GM18519 (cell line): ENCODE data around the gene LCN10.
"Not testable (repeated sequence)": the region's sequence is repeated elsewhere in the genome, so short reads cannot be mapped to it uniquely, and the experiment has no call there.

Experiments used
- ATAC-seq: cut with Tn5 transposase; IDR thresholded peaks from one replicate; pipeline ENCODE4 v1.9.1; 2021; ENCODE audit warnings: mild to moderate bottlenecking, moderate library complexity; ENCODE audit not compliant: unreplicated experiment, low FRiP score

Gene LCN10

DNA sequence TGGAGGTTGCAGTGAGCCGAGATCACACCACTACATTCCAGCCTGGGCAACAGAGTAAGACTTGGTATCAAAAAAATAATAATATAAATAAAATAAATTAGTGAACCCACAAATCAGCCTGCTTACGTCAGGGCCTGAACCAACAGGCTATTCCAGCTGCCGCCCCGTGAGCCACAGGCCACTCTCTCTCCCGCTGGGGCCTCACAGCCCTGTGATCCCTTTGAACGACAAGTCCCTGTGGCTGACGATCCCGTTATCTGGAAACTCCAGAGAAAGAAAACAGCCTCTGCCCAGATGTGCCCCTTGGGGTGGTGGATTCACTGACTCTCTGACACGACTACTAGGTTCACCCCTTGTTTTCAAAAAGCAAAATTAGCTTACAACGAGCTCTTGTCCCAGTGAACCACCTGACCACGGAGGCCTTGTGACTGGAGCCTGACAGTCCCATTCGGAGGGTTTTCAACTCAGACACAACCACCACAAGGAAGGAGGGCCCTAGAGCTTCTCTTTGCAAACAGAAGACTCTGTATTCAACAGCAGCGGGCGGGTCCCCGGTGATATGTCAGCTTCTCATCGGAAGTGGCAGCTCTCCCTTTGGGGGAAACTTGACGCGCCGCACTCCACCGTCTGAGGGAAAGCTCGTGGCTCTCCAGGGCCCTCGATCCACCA is 34.8 kb downstream of the LCN10 start:
- no peak for ATAC-seq

DNA sequence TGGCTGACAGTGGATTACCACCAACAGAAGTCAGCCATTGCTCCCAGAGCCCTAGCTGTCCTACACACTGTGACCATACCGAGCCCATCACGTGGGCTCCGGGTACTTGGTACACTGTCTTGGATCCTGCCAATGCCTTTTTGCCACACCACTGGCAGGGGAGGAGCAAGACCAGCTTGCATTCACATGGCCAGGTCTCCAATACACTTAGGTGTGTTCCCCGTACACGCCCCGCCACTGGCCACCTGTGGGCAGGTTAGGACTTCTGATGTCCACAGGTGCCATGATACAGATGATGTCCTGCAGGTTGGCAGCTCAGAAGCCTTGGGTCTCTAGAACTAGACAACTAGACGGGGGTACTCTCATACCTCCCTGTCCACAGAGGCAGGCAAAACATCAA is 35.7 kb downstream of the LCN10 start:
- no peak for ATAC-seq

DNA sequence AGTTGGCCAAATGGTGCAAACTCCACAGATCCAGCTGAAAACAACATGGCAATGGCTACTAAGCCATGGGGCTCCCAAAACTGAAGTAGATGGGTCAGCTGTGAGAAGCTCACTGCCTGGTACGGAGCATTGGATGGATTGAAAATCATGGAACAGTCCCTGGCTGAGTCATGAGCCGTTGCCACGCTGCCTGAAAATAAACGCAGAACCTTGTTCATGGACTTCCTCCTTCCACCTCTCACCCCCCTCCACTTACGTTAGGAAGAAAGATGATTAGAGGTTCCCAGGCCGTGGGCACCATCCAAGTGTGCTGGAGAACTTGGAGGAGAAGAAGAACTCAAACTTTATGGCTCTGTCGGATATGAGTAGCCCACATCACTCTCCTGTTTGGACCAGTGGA is 37.2 kb downstream of the LCN10 start:
- no peak for ATAC-seq

DNA sequence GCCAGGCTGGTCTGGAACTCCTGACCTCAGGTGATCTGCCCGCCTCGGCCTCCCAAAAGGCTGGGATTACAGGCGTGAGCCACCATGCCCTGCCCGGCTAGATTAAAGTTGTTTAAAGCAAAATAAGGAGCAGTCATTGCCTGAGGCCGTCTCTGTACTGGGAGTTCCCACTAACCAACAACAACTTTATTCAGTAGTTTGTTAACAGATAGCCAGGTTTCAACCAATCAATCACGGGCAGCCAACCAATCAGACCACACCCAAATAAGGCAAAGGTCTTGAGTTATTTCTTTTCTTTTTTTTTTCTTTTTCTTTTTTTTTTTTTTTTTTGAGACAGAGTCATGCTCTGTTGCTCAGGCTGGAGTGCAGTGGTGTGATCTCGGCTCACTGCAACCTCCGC is 38.0 kb downstream of the LCN10 start:
- not testable (repeated sequence) for ATAC-seq

DNA sequence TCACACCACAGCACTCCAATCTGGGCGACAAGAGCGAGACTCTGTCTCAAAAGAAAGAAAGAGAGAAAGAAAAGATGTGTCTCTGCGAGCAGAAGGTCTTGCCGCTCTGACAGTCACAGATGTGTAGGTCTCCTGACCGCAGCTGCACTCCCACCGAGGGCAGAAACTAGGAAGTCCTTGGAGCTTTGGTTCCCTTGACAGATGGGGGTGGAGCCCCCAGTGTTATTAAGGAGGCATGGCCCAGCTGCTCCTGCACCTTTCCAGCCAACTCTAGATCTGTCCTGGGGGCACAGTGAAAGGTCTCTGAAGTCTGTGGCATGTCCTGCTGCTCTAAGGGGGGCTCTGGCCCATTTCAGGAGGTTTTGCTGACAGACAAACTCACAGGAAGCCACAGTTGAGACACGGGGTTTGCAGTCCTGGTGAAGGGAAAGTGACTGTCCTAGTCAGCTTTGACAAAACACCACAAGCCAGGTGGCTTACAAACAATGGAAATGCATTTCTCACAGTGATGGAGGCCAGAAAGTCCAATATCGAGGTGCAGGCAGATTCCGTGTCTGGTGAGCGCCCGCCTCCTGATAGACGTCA is 39.4 kb downstream of the LCN10 start:
- no peak for ATAC-seq

DNA sequence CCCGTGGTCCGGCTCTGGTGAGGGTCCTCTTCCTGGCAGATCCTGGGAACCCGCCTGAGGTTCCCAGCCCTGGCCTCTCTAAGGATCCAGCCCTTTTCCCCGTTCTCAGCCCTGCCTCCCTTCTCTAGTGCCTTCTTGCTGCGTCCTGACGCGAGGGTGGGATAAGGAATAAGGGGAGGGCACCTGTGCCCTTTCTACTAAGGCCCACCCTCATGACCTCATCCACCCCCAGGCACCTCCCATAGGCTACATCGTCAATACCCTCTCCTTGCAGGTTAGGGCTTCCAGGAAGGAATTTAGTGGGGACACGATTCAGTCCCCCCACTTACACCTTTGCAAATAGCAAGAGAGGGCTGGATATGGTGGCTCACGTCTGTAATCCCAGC is 41.1 kb downstream of the LCN10 start:
- ATAC-seq = no peak

DNA sequence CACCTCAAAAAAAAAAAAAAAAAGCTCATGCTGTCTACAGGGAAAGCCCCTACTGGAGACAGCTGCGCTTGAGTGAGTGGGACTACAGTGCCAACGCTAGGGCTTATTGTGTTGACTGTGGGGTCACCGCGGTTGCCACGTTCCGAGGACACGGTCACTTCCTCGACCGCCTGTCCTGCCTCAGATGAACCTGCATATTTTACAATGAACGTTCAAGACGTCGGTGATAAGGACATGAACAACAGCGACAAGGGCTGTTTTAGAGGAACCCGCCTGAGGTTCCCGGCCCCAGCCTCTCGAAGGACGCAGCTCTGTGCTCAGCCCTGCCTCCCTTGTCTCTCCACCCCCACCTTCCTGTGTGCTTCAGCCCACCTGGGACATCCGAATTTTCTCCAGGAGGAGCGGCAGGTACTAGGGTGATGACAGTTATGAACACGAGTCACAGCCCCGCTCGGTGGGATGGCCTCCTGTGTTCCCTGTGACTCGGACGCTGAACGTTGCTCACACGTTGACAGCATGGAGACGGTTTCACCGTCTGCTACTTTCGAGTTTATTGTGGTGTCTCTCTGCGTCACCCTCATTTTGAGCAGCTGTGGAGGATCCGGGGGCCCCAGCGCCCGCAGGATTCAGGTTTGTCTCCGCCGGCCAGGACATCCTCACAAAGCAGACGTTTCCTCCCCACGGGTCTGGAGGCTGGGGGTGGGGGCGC is 41.6 kb downstream of the LCN10 start:
- ATAC-seq = peak; percentile 46

DNA sequence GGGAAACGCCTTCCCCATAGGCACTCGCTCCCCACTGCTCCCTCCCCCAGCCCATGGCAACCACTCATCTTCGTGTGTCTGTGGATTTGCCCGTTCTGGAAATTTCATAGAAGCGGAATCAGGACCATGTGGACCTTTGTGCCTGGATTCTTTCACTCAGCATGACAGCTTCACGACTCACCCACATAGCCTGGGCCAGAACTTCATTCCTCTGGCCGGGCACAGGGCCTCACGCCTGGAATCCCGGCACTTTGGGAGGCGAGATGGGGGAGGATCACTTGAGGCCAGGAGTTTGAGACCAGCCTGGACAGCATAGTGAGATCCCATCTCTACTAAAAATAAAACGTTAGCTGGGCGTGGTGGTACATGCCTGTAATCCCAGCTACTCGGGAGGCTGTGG is 42.4 kb downstream of the LCN10 start:
- no peak for ATAC-seq

DNA sequence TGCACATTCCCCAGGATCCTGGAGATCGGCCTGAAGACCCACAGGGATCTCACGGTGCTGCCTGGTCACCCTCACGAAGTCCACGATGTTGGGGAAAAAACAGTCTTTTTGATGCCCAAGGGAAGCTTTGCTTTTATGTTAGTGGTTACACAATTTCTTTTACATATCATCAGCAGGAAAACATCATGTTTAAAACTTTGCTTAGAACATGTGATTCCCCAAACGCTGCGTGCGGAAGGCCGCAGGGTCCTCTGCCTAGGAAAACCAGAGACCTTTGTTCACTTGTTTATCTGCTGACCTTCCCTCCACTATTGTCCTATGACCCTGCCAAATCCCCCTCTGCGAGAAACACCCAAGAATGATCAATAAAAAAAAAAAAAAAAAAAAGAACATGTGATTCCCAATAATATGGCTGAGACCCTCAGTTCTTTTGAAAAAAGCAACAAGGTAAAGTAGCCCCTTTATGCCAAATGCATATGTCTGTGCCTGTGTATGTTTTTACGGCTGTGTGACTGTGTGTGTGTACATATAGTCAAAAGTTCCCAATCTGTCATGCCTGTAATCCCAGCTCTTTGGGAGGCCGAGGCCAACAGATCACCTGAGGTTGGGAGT is 44.0 kb downstream of the LCN10 start:
- no peak for ATAC-seq

DNA sequence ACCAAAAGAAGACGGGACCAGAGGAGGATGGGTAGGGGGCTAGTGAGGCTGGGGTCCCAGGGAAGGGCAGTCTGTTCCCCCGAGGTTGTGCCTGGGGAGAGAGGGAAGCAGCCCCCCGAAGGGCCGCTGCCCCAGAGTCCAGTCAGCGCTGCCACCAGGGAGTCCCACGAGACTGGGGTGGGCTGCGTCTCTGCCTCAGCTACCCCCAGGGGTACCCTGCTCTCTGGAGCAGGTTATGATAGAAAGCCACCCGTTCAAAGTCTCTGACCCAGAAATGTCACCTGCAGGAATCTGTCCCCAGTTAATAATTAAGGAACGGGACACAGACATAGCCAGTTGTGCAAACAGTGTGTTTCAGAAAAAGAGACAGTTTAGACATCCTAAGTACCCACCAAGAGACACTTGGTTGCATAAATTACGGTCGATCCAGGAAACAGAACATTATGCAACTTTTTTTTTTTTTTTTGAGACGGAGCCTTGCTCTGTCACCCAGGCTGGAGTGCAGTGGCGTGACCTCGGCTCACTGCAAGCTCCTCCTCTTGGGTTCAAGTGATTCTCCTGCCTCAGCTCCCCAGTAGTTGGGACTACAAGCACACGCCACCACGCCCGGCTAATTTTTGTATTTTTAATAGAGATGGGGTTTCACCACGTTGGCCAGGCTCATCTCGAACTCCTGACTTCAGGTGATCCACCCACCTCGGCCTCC is 44.8 kb downstream of the LCN10 start:
- ATAC-seq = no peak

DNA sequence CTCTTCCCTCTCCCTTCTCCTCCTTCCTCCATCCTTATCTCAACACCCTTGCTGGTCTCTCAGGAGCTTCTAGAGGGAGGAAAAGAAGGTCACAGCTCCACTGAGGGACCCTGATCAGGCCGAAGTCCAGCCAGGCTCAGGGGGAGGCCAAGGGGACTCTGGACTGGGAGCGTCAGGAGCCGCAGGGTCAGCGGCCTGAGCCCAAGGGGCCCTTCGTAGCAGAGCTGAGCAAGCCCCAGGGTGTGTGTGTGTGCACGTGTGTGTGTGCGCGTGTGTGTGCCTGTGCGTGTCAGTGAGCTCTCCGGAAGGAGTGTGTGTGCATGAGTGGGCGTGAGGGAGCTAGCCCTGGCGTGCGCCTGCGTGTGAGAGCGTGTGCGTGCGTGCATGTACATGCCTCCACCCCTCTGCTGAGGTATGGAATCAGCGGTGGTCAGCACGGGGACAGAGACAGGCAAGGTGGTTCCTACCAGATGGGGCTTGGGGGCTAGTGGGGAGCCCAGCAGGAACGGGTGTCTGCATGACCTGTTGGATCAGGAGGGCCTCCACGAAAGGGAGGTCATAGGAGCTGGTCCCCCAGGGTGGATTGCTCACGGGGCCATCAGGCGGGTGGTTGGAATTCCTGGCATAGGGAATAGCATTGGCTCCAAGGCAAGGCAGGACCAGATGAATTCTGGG is 45.5 kb downstream of the LCN10 start:
- ATAC-seq = no peak

DNA sequence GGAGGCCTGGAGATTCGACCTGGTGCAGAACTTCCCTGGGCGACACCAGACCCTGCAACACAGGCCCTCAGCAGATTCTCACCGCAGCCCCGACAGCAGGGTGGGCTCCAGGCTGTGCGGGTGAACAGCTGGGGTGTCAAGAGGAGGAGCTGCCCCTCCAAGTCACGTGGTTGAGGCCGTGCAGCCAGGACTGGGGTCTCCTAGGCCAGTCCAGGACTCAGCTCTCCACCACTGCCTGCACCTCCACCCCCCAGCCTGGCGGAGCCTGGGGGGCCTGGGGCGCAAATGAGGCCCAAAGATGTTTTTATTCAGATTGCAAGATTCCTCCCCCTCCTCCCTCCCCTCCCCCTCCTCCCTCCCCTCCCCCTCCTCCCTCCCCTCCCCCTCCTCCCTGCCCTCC is 46.2 kb downstream of the LCN10 start:
- no peak for ATAC-seq

DNA sequence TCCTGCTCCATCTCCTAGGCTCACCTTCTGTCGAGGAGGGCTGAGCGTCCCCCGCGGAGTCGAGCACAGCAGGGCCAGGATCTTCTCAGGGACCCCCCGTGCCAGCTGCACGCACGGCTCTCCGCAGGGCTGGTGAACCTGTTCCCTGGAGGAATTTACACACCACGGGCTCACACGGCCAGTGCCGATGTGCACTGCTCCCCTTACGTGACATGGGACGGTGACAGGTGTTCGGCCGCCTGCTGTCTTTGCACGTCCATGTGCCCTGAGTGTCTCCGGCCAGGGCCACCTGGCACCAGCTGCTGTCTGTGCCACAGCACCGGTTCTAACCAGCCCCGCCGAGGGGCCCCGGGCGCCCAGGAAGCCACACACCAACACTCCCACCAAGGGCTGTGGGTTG is 46.8 kb downstream of the LCN10 start:
- no peak for ATAC-seq

DNA sequence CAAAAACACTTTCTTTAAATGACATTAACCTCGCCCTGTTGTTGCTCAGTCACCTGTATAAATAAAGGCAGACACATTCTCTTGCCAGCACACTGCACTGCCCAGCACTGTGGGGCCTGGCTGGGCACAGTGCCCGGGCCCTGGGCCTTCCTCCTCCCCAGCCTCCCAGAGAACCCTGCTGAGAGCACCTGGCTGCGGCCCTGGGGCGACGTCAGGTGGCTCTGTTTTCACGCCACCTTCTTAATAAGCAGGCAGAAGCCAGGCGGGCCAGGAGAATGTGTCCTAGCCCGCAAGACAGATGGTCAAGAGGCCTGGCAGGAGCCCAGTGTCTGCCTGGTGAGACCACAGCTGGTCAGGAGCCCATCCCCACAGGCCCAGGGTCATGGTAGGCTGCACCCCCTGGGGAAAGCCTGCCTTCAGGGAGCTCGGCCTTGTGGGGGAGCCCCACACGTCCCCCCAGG is 47.3 kb downstream of the LCN10 start:
- no peak for ATAC-seq

DNA sequence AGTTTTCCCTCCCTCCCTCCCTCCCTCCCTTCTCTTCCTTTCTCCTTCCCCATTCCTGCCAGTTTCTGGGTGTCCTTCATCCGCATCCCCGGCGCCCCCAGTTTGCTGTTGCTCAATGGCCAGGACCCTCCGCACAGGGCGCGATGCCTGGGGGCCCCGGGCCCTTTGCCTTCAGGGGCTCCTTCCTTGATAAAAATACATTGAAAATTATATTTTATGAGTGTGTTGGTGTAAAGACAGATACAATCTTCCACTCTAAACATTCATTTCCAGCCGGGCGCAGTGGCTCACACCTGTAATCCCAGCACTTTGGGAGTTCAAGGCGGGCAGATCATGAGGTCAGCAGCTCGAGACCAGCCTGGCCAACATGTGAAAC is 47.9 kb downstream of the LCN10 start:
- ATAC-seq = no peak

DNA sequence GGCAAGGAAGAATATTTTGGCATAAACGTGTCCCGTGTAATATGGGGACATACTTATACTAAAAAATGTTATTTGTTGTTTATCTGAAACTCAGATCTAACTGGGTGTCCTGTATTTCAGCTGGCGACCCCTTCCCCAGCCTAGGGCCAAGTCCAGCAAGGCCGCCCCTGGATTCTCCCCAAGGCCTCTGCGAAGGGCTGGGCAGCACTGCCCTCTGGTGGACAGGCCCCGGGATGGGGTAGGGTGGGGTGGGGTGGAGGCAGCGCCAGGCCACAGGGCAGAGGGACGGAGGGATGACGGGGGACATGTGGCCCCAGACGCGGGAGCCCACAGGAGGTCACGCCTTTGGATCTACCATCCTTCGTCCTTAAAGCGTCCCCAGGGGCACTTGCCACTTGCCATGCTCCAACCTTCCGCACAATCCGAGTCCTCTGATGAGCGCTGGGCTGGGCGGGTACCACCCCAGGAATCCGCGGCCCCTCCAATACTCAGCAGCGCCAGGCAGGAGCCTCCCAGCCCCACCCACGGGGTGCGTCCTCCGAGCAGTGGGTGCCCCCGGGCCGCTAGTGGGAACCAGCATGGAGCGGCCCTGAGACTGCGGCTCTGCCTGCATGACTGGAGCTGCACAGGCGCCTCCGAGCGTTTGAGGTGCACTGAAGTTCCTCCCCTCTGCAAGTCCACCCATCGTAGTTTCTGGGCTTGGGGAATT is 48.4 kb downstream of the LCN10 start:
- no peak for ATAC-seq

DNA sequence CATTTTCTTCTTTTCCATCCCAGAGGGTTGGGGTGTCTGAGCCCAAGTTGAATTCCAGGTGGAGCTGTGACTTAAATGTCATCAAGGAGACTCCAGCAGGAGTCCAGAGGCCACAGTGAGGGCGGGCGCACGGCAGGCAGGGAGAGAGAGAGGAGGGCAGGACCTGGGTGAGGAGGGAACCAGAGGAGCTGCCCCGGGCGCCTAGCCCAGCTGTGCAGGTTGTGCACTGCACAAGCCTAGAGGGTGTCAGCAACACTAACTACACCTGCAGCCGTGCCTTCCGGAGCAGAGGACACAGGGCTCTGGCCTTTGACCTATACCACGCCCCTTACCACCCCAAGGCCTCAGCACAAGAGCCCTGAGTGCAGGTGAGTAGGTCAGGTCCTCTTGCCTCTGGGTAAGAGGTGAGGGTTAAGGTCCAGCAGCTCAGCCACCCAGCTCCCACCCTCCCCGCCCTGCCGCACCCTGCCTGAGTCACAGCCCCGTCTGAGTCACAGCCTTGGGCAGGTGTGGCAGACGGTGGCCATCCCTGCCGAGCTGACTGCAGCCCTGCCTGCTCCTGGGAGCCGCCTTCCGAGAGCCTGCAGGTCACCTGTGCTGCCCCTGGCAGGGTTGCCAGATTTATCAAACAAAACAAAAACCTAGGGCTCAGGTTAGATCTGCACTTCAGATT is 49.1 kb downstream of the LCN10 start:
- no peak for ATAC-seq

DNA sequence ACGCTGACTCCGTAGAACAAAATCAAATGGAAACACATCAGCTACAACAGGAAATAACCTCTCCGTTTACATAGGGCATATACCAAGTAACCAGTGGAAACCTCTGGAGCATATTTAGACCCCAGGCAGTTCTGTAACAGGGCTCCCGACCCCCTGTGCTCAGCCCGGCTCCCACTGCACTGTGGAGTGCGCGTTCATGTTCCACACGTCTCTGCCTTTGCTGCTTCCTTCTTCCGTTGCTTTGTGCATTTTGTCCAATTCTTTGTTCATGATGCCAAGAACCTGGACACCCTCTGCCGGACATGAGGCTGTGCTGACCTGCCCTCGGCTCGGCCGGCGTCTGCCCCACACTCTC is 49.6 kb downstream of the LCN10 start:
- no peak for ATAC-seq
